Karpas-422 (cell line): Measurements from ENCODE around the gene PCNX4. TPM values are rescaled to one million over a fixed set of nuclear protein-coding genes. Genes with fewer than 3 reads are reported as not detected.

Experiments
- DNase-seq: peaks from one replicate; pipeline ENCODE4 v3.0.0-alpha.2; 2015
- H2AFZ ChIP-seq: fragments of 200-600 bp; sonication (generic); 2 replicates; pipeline ENCODE4 v1.6.1; 2014; ENCODE audit warnings: antibody characterized with exemption, low read length, mixed read lengths
- H3K27ac ChIP-seq: fragments of 200-600 bp; sonication (generic); 2 replicates; pipeline ENCODE4 v1.5.1; 2014; ENCODE audit warnings: mild to moderate bottlenecking, low read length, moderate library complexity
- H3K27me3 ChIP-seq: fragments of 200-600 bp; sonication (generic); 2 replicates; pipeline ENCODE4 v1.6.1; 2014; ENCODE audit warnings: low read length, mixed read lengths
- H3K36me3 ChIP-seq: fragments of 200-600 bp; sonication (generic); 2 replicates; pipeline ENCODE4 v1.6.1; 2014; ENCODE audit warnings: low read length, mixed read lengths; ENCODE audit not compliant: insufficient read depth
- H3K4me1 ChIP-seq: fragments of 200-600 bp; sonication (generic); 2 replicates; pipeline ENCODE4 v1.6.1; 2014; ENCODE audit warnings: mild to moderate bottlenecking, low read length, mixed read lengths
- H3K4me2 ChIP-seq: fragments of 200-600 bp; sonication (generic); 2 replicates; pipeline ENCODE4 v1.6.1; 2014; ENCODE audit warnings: low read length, low read depth, mild to moderate bottlenecking; ENCODE audit not compliant: poor library complexity, severe bottlenecking
- H3K4me3 ChIP-seq: fragments of 200-600 bp; sonication (generic); 2 replicates; pipeline ENCODE4 v1.5.1; 2014; ENCODE audit warnings: mild to moderate bottlenecking, antibody characterized with exemption, low read length, mixed read lengths
- H3K79me2 ChIP-seq: fragments of 200-600 bp; sonication (generic); 2 replicates; pipeline ENCODE4 v1.6.1; 2014; ENCODE audit warnings: mild to moderate bottlenecking, low read length, mixed read lengths
- H3K9ac ChIP-seq: fragments of 200-600 bp; sonication (generic); 2 replicates; pipeline ENCODE4 v1.6.0; 2014; ENCODE audit warnings: low read length
- H3K9me2 ChIP-seq: fragments of 200-600 bp; sonication (generic), shearing (Covaris generic); replicated peaks from 2 replicates; pipeline ENCODE4 v1.6.0; 2014; ENCODE audit warnings: mild to moderate bottlenecking, low read length, moderate library complexity; ENCODE audit not compliant: insufficient read depth
- H3K9me3 ChIP-seq: fragments of 300-700, 200-600 bp; sonication (generic); 2 replicates; pipeline ENCODE4 v1.6.1; 2014; ENCODE audit warnings: low read length, mixed read lengths
- H4K20me1 ChIP-seq: fragments of 200-600 bp; sonication (generic); 2 replicates; pipeline ENCODE4 v1.6.1; 2014; ENCODE audit warnings: mild to moderate bottlenecking, antibody characterized with exemption, low read length, low read depth; ENCODE audit not compliant: insufficient read depth
- total RNA-seq: library from RNA; depleted of rRNA; stranded (reverse); fragments of >200 nt; shearing (Covaris generic); gene quantifications from 2 replicates; pipeline ENCODE4 v1.2.3, GENCODE V29; 2014; ENCODE audit warnings: low replicate concordance

Gene PCNX4
- total RNA-seq, 1 experiment from 2014 or later: 98.8 TPM

GRCh38 chr14:60183138-60183537, 91.4 kb downstream of the PCNX4 start:
- H3K79me2 ChIP-seq: no peaks in the 10 kb centered on the region
- H3K9ac ChIP-seq: peak overlapping the region; percentile 7
- H3K4me3 ChIP-seq: no peak overlapping the region
- peaks cover 41% of the 10 kb centered on the region for H3K4me1 ChIP-seq
- peak overlapping the region; percentile 83 for H3K27ac ChIP-seq
- no peaks in the 10 kb centered on the region for H3K9me2 ChIP-seq
- no peaks in the 10 kb centered on the region for H3K27me3 ChIP-seq
- peak overlapping the region; percentile 73 for H3K4me2 ChIP-seq
- H3K9me3 ChIP-seq: peaks cover 23% of the 10 kb centered on the region
- H3K36me3 ChIP-seq: no peaks in the 10 kb centered on the region
- no peaks in the 10 kb centered on the region for H4K20me1 ChIP-seq
- peak overlapping the region; percentile 93 for H2AFZ ChIP-seq
- DNase-seq: peak; percentile 65

- no peaks in the 10 kb centered on the region for H3K9me2 ChIP-seq
- H3K9ac ChIP-seq: peak overlapping the region; percentile 53
- no peaks in the 10 kb centered on the region for H3K27me3 ChIP-seq
- peaks cover 44% of the 10 kb centered on the region for H3K4me1 ChIP-seq
- H3K27ac ChIP-seq: peak overlapping the region; percentile 83
- H3K79me2 ChIP-seq: no peaks in the 10 kb centered on the region
- H3K4me3 ChIP-seq: peak overlapping the region; percentile 57
- H3K9me3 ChIP-seq: peaks cover 18% of the 10 kb centered on the region
- peak overlapping the region; percentile 73 for H3K4me2 ChIP-seq
- peak; percentile 69 for DNase-seq
- H2AFZ ChIP-seq: peak overlapping the region; percentile 93
- no peaks in the 10 kb centered on the region for H4K20me1 ChIP-seq
- no peaks in the 10 kb centered on the region for H3K36me3 ChIP-seq
Measured at GRCh38 chr14:60183741-60184140, 92.0 kb downstream of the PCNX4 start.

DNA sequence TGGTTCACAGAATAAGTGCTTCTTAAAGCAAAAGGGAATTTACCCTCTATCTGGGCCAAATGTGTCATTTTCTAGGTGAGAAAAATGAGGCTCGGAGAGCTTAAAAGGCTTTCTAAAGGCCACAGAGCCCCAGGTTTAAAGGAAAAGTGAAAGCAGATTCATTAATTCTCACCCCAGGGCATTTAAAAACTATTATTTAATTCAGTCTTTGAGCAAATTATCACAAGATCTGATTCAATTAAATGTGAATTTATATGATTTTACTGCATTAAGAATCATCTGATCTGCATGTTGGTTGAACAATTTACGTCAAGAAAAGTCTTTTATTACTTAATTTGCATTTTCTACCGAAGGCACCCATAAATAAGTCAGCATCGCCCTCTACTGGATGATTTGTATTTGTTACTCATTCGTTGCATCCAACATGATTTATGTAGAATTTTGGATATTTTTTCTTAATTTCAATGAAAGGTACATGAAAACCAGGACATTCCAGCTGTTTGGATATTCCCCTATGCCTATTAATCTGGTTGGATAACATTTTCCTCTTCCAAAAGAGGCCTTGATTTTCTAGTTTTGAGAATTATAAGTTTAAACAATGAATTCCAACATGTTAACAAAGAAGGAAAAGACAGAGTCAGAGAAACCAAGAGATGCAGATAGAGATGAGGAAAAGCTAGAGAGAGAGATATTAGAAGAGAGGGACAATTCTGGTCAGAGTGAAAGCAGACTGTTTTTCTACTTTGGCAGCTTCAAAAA, 92.6 kb downstream of the PCNX4 start:
- Histone ChIP-seq H4K20me1 (no peaks in the 10 kb centered on the region), H3K79me2 (no peaks in the 10 kb centered on the region), H3K9me3 (peaks cover 15% of the 10 kb centered on the region), H3K4me1 (peaks cover 50% of the 10 kb centered on the region), H3K4me2 (peak overlapping the region; percentile 73), H2AFZ (peak overlapping the region; percentile 93), H3K36me3 (no peaks in the 10 kb centered on the region), H3K27ac (peak overlapping the region; percentile 83), H3K9ac (peak overlapping the region; percentile 57), H3K4me3 (peak overlapping the region; percentile 57), H3K27me3 (no peaks in the 10 kb centered on the region), H3K9me2 (no peaks in the 10 kb centered on the region)
- DNase-seq: peak; percentile 95

GRCh38 chr14:60184905-60185555, 93.3 kb downstream of the PCNX4 start:
- Histone ChIP-seq H3K79me2 (no peaks in the 10 kb centered on the region), H3K4me1 (peaks cover 57% of the 10 kb centered on the region), H3K4me2 (peak overlapping the region; percentile 73), H2AFZ (peak overlapping the region; percentile 93), H3K36me3 (no peaks in the 10 kb centered on the region), H4K20me1 (no peaks in the 10 kb centered on the region), H3K9ac (peak overlapping the region; percentile 57), H3K9me3 (peaks cover 8% of the 10 kb centered on the region), H3K27me3 (no peaks in the 10 kb centered on the region), H3K27ac (peak overlapping the region; percentile 83), H3K4me3 (peak overlapping the region; percentile 57), H3K9me2 (no peaks in the 10 kb centered on the region)
- peak; percentile 92 for DNase-seq

- DNase-seq: peak; percentile 68
- H3K27ac ChIP-seq: no peak overlapping the region
Measured at GRCh38 chr14:60188115-60188514, 96.4 kb downstream of the PCNX4 start.

GRCh38 chr14:60188696-60189095, 97.0 kb downstream of the PCNX4 start:
- Histone ChIP-seq H4K20me1 (no peaks in the 10 kb centered on the region), H3K9me2 (no peaks in the 10 kb centered on the region), H3K4me2 (peak overlapping the region; percentile 47), H3K9ac (no peak overlapping the region), H3K4me3 (no peak overlapping the region), H3K4me1 (peaks cover 50% of the 10 kb centered on the region), H2AFZ (no peak overlapping the region), H3K36me3 (no peaks in the 10 kb centered on the region), H3K79me2 (no peaks in the 10 kb centered on the region), H3K9me3 (no peaks in the 10 kb centered on the region), H3K27me3 (no peaks in the 10 kb centered on the region), H3K27ac (no peak overlapping the region)
- DNase-seq: no peak

More at GRCh38 chr14:60188115-60188514, 96.4 kb downstream of the PCNX4 start:
- Histone ChIP-seq H3K4me1 (peaks cover 56% of the 10 kb centered on the region), H3K79me2 (no peaks in the 10 kb centered on the region), H3K36me3 (no peaks in the 10 kb centered on the region), H3K4me3 (no peak overlapping the region), H3K9me2 (no peaks in the 10 kb centered on the region), H2AFZ (no peak overlapping the region), H3K9me3 (no peaks in the 10 kb centered on the region), H3K27me3 (no peaks in the 10 kb centered on the region), H3K4me2 (no peak overlapping the region), H3K9ac (no peak overlapping the region), H4K20me1 (no peaks in the 10 kb centered on the region)

DNA sequence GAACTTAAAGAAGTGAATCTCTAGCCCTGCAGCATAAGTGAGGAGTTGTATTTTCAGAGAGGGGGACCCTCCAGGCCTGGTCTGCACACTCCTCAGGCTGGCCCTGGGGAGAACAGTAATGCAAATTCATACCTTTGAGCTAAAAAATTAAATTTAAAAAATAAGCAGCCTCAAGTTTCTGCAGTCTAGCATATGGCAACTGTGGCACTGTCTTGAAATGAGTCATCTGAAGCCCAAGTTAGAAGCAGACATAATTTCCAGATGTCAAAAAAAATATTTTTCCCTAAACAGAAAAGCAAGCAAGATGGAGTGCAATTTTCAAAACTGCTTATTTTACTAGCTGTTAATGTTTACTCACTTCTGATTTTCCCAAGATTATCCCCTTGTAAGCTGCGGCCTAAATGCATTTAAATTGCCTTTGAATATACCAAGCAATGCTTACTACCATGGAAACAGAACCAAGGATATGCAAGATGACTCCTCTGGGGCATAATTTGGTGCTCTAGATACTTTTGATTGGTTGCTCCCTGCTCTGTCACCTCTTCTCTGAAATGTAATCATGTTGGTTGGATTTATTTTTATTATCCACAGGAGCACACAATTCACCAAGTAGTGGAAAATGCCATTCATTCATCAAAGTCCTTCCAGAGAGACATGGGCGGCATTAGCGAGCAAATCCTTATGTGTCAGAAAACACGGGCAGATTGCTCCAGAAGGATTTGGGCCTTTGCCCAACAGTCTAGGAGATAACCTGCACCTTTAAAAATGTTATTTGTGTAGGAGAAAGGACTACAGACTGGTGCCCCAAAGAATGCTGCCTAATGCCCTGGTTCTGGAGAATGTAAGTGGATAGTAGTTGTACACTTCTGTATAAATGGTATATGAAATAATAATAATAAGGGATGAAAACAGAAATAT, 98.5 kb downstream of the PCNX4 start:
- peak overlapping the region; percentile 15; the same call in 1 of the 2 replicates for H3K9ac ChIP-seq

More for the DNA sequence above, 98.5 kb downstream of the PCNX4 start:
- H3K4me1 ChIP-seq: peaks cover 35% of the 10 kb centered on the region
- H3K4me2 ChIP-seq: peak overlapping the region; percentile 47
- H2AFZ ChIP-seq: peak overlapping the region; percentile 84
- H3K9me3 ChIP-seq: no peaks in the 10 kb centered on the region
- H4K20me1 ChIP-seq: no peaks in the 10 kb centered on the region
- H3K36me3 ChIP-seq: no peaks in the 10 kb centered on the region
- H3K4me3 ChIP-seq: no peak overlapping the region
- H3K27ac ChIP-seq: peak overlapping the region; percentile 57
- peak; percentile 57 for DNase-seq
- H3K79me2 ChIP-seq: no peaks in the 10 kb centered on the region
- H3K27me3 ChIP-seq: no peaks in the 10 kb centered on the region
- no peaks in the 10 kb centered on the region for H3K9me2 ChIP-seq
